Karpas-422 (cell line): ENCODE measurements around the gene PSMC5. TPM values are rescaled to one million over a fixed set of nuclear protein-coding genes. Genes with fewer than 3 reads are reported as not detected.
"Not testable (repeated sequence)": the region's sequence is repeated elsewhere in the genome, so short reads cannot be mapped to it uniquely, and the experiment has no call there.

Source experiments
- DNase-seq: peaks from one replicate; pipeline ENCODE4 v3.0.0-alpha.2; 2015
- H2AFZ ChIP-seq: fragments of 200-600 bp; sonication (generic); 2 replicates; pipeline ENCODE4 v1.6.1; 2014; ENCODE audit warnings: antibody characterized with exemption, low read length, mixed read lengths
- H3K27ac ChIP-seq: fragments of 200-600 bp; sonication (generic); 2 replicates; pipeline ENCODE4 v1.5.1; 2014; ENCODE audit warnings: mild to moderate bottlenecking, low read length, moderate library complexity
- H3K27me3 ChIP-seq: fragments of 200-600 bp; sonication (generic); 2 replicates; pipeline ENCODE4 v1.6.1; 2014; ENCODE audit warnings: low read length, mixed read lengths
- H3K36me3 ChIP-seq: fragments of 200-600 bp; sonication (generic); 2 replicates; pipeline ENCODE4 v1.6.1; 2014; ENCODE audit warnings: low read length, mixed read lengths; ENCODE audit not compliant: insufficient read depth
- H3K4me1 ChIP-seq: fragments of 200-600 bp; sonication (generic); 2 replicates; pipeline ENCODE4 v1.6.1; 2014; ENCODE audit warnings: mild to moderate bottlenecking, low read length, mixed read lengths
- H3K4me2 ChIP-seq: fragments of 200-600 bp; sonication (generic); 2 replicates; pipeline ENCODE4 v1.6.1; 2014; ENCODE audit warnings: low read length, low read depth, mild to moderate bottlenecking; ENCODE audit not compliant: poor library complexity, severe bottlenecking
- H3K4me3 ChIP-seq: fragments of 200-600 bp; sonication (generic); 2 replicates; pipeline ENCODE4 v1.5.1; 2014; ENCODE audit warnings: mild to moderate bottlenecking, antibody characterized with exemption, low read length, mixed read lengths
- H3K79me2 ChIP-seq: fragments of 200-600 bp; sonication (generic); 2 replicates; pipeline ENCODE4 v1.6.1; 2014; ENCODE audit warnings: mild to moderate bottlenecking, low read length, mixed read lengths
- H3K9ac ChIP-seq: fragments of 200-600 bp; sonication (generic); 2 replicates; pipeline ENCODE4 v1.6.0; 2014; ENCODE audit warnings: low read length
- H3K9me2 ChIP-seq: fragments of 200-600 bp; sonication (generic), shearing (Covaris generic); replicated peaks from 2 replicates; pipeline ENCODE4 v1.6.0; 2014; ENCODE audit warnings: mild to moderate bottlenecking, low read length, moderate library complexity; ENCODE audit not compliant: insufficient read depth
- H3K9me3 ChIP-seq: fragments of 300-700, 200-600 bp; sonication (generic); 2 replicates; pipeline ENCODE4 v1.6.1; 2014; ENCODE audit warnings: low read length, mixed read lengths
- H4K20me1 ChIP-seq: fragments of 200-600 bp; sonication (generic); 2 replicates; pipeline ENCODE4 v1.6.1; 2014; ENCODE audit warnings: mild to moderate bottlenecking, antibody characterized with exemption, low read length, low read depth; ENCODE audit not compliant: insufficient read depth
- total RNA-seq: library from RNA; depleted of rRNA; stranded (reverse); fragments of >200 nt; shearing (Covaris generic); gene quantifications from 2 replicates; pipeline ENCODE4 v1.2.3, GENCODE V29; 2014; ENCODE audit warnings: low replicate concordance; rRNA removed

Gene PSMC5
- total RNA-seq, 1 experiment from 2014 or later: 26.9 TPM

DNA sequence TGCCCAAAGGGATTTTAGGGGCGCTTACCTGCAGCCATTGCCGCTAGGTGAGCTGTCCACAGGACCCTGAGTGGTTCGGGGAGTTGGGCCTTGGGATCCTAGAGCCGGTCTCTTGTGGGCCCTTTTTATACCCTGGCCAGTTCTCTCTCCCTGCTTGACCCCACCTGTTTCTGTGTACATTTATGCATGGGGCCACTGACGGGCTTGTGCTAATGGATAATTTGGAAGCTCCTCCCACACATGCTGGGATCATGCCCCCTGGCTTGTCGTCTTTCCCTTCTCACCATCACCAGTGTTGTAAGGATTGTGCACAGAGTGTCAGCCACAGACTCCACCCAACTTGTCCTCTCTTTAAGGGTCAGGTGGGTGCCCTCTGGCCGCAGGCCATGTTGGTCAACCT is 46.3 kb downstream of the PSMC5 start, which contains the start of gene CSH2:
CSH2 (minus strand) TSS at position 101 of the 400 bp plus-strand sequence; CDS start at position 38, 63 bp downstream.
- H3K27ac ChIP-seq, H3K9ac ChIP-seq, H3K4me3 ChIP-seq, H3K27me3 ChIP-seq, H3K9me2 ChIP-seq, H3K79me2 ChIP-seq, H4K20me1 ChIP-seq, H2AFZ ChIP-seq, H3K36me3 ChIP-seq, H3K4me2 ChIP-seq, H3K4me1 ChIP-seq, DNase-seq, H3K9me3 ChIP-seq: not testable (repeated sequence)

DNA sequence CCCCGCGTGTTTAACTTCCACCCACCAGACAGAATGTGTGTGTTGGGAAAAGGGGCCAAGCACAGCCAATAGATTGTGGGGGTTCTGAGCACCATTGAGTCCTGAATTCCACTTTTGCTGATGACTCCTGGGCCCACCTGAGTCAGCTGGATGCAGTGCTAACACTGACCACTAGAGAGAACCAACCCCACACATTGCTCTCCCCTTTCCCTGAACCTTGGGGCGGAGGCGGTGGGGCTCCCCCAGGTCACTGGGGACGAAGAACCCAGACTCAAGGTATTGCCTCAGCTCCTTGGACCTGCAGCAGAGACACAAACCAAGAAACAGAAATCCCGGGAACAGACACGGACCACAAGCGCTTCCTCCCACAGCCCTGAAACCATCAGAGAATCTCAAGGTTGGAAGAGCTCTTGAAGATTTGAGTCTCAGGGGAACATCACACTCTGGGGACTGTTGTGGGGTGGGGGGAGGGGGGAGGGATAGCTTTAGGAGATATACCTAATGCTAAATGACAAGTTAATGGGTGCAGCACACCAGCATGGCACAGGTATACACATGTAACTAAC is 46.9 kb downstream of the PSMC5 start:
- not testable (repeated sequence) for DNase-seq, H3K9me2 ChIP-seq, H3K9ac ChIP-seq, H3K79me2 ChIP-seq, H3K4me3 ChIP-seq, H3K36me3 ChIP-seq, H3K27me3 ChIP-seq, H2AFZ ChIP-seq, H3K27ac ChIP-seq, H3K4me2 ChIP-seq, H3K4me1 ChIP-seq, H3K9me3 ChIP-seq, H4K20me1 ChIP-seq

DNA sequence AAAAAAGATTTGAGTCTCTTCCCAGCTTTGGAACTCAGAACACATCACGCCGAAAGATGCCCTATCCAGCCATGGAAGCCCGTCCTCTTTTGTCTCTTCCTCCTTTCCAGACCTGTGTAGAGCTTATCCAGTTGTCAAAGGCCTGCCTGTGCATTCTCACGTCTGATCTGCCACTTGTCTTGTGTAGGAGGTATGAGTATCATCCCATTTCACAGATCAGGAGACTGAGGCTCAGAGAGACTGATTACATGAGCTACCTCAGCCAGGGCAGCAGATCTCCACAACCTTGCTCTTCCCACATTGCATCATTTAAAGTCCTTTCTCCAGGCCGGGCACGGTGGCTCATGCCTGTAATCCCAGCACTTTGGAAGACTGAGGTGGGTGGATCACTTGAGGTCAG is 47.5 kb downstream of the PSMC5 start:
- H3K36me3 ChIP-seq, DNase-seq, H3K9me2 ChIP-seq, H4K20me1 ChIP-seq, H3K9ac ChIP-seq, H3K27me3 ChIP-seq, H3K4me3 ChIP-seq, H3K4me1 ChIP-seq, H3K79me2 ChIP-seq, H3K27ac ChIP-seq, H3K4me2 ChIP-seq, H3K9me3 ChIP-seq, H2AFZ ChIP-seq: not testable (repeated sequence)

DNA sequence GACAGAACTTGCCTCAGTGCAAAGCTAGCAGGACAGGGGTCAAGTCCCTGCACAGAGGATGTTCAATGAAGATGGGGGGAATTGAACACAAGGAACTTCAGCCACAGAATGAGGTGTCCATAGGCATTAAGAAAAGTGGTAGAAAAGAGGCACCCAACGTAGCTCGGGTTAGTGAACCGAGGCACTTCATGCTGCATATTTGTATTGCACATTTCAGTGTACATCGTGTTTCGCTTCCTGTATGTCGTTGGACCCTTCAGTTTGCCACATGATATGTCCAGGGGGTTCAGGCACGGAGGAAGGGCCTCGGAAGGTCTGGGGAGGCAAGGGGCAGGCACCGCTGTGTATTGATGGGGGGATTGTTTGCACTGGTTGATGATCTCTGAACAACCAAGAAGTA is 51.2 kb downstream of the PSMC5 start:
- not testable (repeated sequence) for H3K4me3 ChIP-seq, H3K27me3 ChIP-seq, H3K79me2 ChIP-seq, H3K27ac ChIP-seq, H3K9ac ChIP-seq, H3K4me2 ChIP-seq, H3K4me1 ChIP-seq, H3K36me3 ChIP-seq, H3K9me3 ChIP-seq, DNase-seq, H4K20me1 ChIP-seq, H3K9me2 ChIP-seq, H2AFZ ChIP-seq

DNA sequence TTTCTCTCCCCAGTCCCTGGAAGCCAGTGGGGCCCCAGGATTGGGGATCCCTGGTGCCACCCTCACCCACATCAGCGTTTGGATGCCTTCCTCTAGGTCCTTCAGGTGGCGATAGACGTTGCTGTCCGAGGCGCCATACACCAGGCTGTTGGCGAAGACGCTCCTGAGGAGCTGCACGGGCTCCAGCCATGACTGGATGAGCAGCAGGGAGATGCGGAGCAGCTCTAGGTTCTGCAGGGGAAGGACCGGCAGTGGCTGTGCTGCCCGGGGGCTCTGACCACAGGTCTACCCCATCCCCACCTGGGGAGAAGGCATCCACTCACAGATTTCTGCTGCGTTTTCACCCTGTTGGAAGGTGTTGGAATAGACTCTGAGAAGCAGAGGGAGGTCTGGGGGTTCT is 53.5 kb downstream of the PSMC5 start:
- no peaks in the 10 kb centered on the region for H3K27me3 ChIP-seq
- H3K9me2 ChIP-seq: no peaks in the 10 kb centered on the region
- no peak overlapping the region for H2AFZ ChIP-seq
- no peak overlapping the region for H3K9ac ChIP-seq
- no peak overlapping the region for H3K27ac ChIP-seq
- H3K79me2 ChIP-seq: no peaks in the 10 kb centered on the region
- no peaks in the 10 kb centered on the region for H3K9me3 ChIP-seq
- no peak for DNase-seq
- no peaks in the 10 kb centered on the region for H4K20me1 ChIP-seq
- H3K36me3 ChIP-seq: no peaks in the 10 kb centered on the region
- no peaks in the 10 kb centered on the region for H3K4me1 ChIP-seq
- H3K4me2 ChIP-seq: no peak overlapping the region
- no peak overlapping the region for H3K4me3 ChIP-seq

DNA sequence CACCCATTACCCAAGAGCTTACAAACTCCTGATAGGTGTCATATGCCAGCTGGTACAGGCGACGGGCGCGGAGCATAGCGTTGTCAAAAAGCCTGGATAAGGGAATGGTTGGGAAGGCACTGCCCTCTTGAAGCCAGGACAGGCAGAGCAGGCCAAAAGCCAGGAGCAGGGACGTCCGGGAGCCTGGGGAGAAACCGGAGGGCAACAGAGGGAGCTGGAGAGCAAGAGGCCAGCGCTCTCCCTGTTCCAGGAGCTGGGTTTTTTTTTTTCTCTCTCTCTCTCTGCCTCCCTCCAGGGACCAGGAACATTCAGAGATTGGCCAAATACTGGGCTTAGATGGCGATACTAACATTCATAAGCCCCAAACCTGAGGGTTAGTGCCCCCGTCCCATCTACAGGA is 54.1 kb downstream of the PSMC5 start:
- not testable (repeated sequence) for H3K27ac ChIP-seq, H3K27me3 ChIP-seq, H3K4me2 ChIP-seq, H3K4me3 ChIP-seq, H3K9me3 ChIP-seq, DNase-seq, H4K20me1 ChIP-seq, H3K79me2 ChIP-seq, H3K36me3 ChIP-seq, H3K4me1 ChIP-seq, H3K9ac ChIP-seq, H2AFZ ChIP-seq, H3K9me2 ChIP-seq

Other genes with a start within 250 kb of the PSMC5 start
- 10.7 and 17.9 TPM in 2 replicates for gene TACO1, start 226.5 kb upstream of the PSMC5 start, total RNA-seq
- 17.8 and 43.4 TPM in 2 replicates for gene MAP3K3, start 205.0 kb upstream of the PSMC5 start, total RNA-seq
- 200 and 538 TPM in 2 replicates for gene LIMD2, start 127.3 kb upstream of the PSMC5 start, total RNA-seq
- 25.8 and 27.5 TPM in 2 replicates for gene STRADA, start 85.6 kb upstream of the PSMC5 start, total RNA-seq
- gene CCDC47, start 53.8 kb upstream of the PSMC5 start, total RNA-seq: 28.0 and 35.9 TPM in 2 replicates
- gene DDX42, start 53.3 kb upstream of the PSMC5 start, total RNA-seq: 76.5 and 77.6 TPM in 2 replicates
- gene FTSJ3, start 232 bp downstream of the PSMC5 start, total RNA-seq: 30.7 and 39.5 TPM in 2 replicates
- gene SMARCD2, start 15.3 kb downstream of the PSMC5 start, total RNA-seq: 103 and 143 TPM in 2 replicates
- not detected in 2 replicates for gene CSH2, start 46.2 kb downstream of the PSMC5 start, total RNA-seq
- not detected in 2 replicates for gene GH2, start 54.5 kb downstream of the PSMC5 start, total RNA-seq
- gene CSH1, start 69.1 kb downstream of the PSMC5 start, total RNA-seq: not detected in 2 replicates
- gene CSHL1, start 83.8 kb downstream of the PSMC5 start, total RNA-seq: not detected in 2 replicates
- gene GH1, start 91.4 kb downstream of the PSMC5 start, total RNA-seq: not detected in 2 replicates
- gene CD79B, start 104.9 kb downstream of the PSMC5 start, total RNA-seq: 545 and 1,164 TPM in 2 replicates
- under 0.01 and 0.07 TPM in 2 replicates for gene SCN4A, start 145.5 kb downstream of the PSMC5 start, total RNA-seq
- gene PRR29, start 170.9 kb downstream of the PSMC5 start, total RNA-seq: not detected in 2 replicates
- 4.4 and 12.1 TPM in 2 replicates for gene ICAM2, start 193.2 kb downstream of the PSMC5 start, total RNA-seq